A673 (cell line): ENCODE results near the gene PJA1. TPM values are rescaled to one million over a fixed set of nuclear protein-coding genes. Genes with fewer than 3 reads are reported as not detected.

ENCODE experiments used
- BruUV-seq: library from RNA; stranded (reverse); fragments of 400-500 nt; replicated peaks from 2 replicates; lab custom pipeline; 2021; lab: Mats Ljungman, UMichigan
- CTCF ChIA-PET: fragments of 300-600 bp; sonication (Branson Sonifier 250); formaldehyde crosslinking; loops from one replicate; lab custom pipeline; 2022; ENCODE audit warnings: antibody characterized with exemption; lab: Charles Lee
- POLR2A ChIA-PET: fragments of 300-600 bp; sonication (Branson Sonifier 250); formaldehyde crosslinking; loops from one replicate; lab custom pipeline; 2022; ENCODE audit warnings: antibody characterized with exemption; ENCODE audit not compliant: low non-redundant PET; lab: Charles Lee
- DNase-seq: peaks from one replicate; pipeline ENCODE4 v3.0.0-alpha.2; 2015; ENCODE audit warnings: low spot score
- H3K27ac ChIP-seq: fragments of 200-600 bp; sonication (generic); 2 replicates; pipeline ENCODE4 v1.5.1; 2016; ENCODE audit warnings: mixed run types, low read depth, mild to moderate bottlenecking, mixed read lengths, antibody characterized with exemption, low read length; ENCODE audit not compliant: poor library complexity, severe bottlenecking
- H3K27me3 ChIP-seq: fragments of 200-600 bp; sonication (generic); replicated peaks from 2 replicates; pipeline ENCODE4 v1.6.1; 2017; ENCODE audit warnings: mixed run types, low read depth, mild to moderate bottlenecking, mixed read lengths, antibody characterized with exemption, low read length; ENCODE audit not compliant: insufficient read depth, poor library complexity
- H3K36me3 ChIP-seq: fragments of 200-600 bp; sonication (generic); 2 replicates; pipeline ENCODE4 v1.6.1; 2016; ENCODE audit warnings: mixed run types, mild to moderate bottlenecking, mixed read lengths, antibody characterized with exemption, low read length; ENCODE audit not compliant: insufficient read depth, poor library complexity, severe bottlenecking
- H3K4me1 ChIP-seq: fragments of 200-600 bp; sonication (generic); 2 replicates; pipeline ENCODE4 v1.6.1; 2017; ENCODE audit warnings: mixed run types, mild to moderate bottlenecking, mixed read lengths, antibody characterized with exemption, low read length; ENCODE audit not compliant: insufficient read depth, poor library complexity, severe bottlenecking
- H3K4me3 ChIP-seq: fragments of 200-600 bp; sonication (generic); 2 replicates; pipeline ENCODE4 v1.5.1; 2016; ENCODE audit warnings: low read depth, mixed run types, mild to moderate bottlenecking, mixed read lengths, low read length; ENCODE audit not compliant: poor library complexity, severe bottlenecking
- H3K9me3 ChIP-seq: fragments of 200-600 bp; sonication (generic); 2 replicates; pipeline ENCODE4 v1.6.1; 2016; ENCODE audit warnings: mixed run types, low read depth, mild to moderate bottlenecking, mixed read lengths, antibody characterized with exemption, low read length; ENCODE audit not compliant: poor library complexity, severe bottlenecking
- EZH2 ChIP-seq: fragments of 200-600 bp; sonication (generic); IDR thresholded peaks from 2 replicates; pipeline ENCODE4 v1.6.1; 2017; ENCODE audit warnings: borderline replicate concordance, low read depth, mild to moderate bottlenecking, mixed read lengths, antibody characterized with exemption, low read length; ENCODE audit not compliant: poor library complexity, severe bottlenecking
- intact Hi-C: fragments of 100-400 bp; cut with micrococcal nuclease; formaldehyde crosslinking; loops from one replicate; pipeline ENCODE4 v1.10.0; 2022; ENCODE audit not compliant: unreplicated experiment
- total RNA-seq: library from RNA; stranded (reverse); gene quantifications from 2 replicates; pipeline ENCODE4 v1.2.3, GENCODE V29; 2021
- TF ChIP-seq, protein P1 (sequence below): fragments of 300-800, 200-600 bp; sonication (generic); conservative IDR thresholded peaks from 2 replicates; pipeline ENCODE4 v1.5.1; 2017; ENCODE audit warnings: low read depth, mild to moderate bottlenecking, antibody characterized with exemption, low read length, moderate library complexity, mixed read lengths

The PJA1 gene
- total RNA-seq, 1 experiment from 2014 or later: 36.0 TPM

GRCh38 chrX:69145714-69146113, 19.5 kb downstream of the PJA1 start:
- TF ChIP-seq, protein P1, sequence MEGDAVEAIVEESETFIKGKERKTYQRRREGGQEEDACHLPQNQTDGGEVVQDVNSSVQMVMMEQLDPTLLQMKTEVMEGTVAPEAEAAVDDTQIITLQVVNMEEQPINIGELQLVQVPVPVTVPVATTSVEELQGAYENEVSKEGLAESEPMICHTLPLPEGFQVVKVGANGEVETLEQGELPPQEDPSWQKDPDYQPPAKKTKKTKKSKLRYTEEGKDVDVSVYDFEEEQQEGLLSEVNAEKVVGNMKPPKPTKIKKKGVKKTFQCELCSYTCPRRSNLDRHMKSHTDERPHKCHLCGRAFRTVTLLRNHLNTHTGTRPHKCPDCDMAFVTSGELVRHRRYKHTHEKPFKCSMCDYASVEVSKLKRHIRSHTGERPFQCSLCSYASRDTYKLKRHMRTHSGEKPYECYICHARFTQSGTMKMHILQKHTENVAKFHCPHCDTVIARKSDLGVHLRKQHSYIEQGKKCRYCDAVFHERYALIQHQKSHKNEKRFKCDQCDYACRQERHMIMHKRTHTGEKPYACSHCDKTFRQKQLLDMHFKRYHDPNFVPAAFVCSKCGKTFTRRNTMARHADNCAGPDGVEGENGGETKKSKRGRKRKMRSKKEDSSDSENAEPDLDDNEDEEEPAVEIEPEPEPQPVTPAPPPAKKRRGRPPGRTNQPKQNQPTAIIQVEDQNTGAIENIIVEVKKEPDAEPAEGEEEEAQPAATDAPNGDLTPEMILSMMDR: no peak
- TF ChIP-seq EZH2: no peak
- intact Hi-C loops: no loop called here
- BruUV-seq: no TSS peak
- Histone ChIP-seq H3K27ac (no peak overlapping the region), H3K4me1 (no peaks in the 10 kb centered on the region), H3K9me3 (no peaks in the 10 kb centered on the region), H3K4me3 (no peak overlapping the region), H3K27me3 (no peaks in the 10 kb centered on the region), H3K36me3 (no peaks in the 10 kb centered on the region)
- ChIA-PET CTCF (no interaction called here), POLR2A (no interaction called here)
- DNase-seq: no peak

DNA sequence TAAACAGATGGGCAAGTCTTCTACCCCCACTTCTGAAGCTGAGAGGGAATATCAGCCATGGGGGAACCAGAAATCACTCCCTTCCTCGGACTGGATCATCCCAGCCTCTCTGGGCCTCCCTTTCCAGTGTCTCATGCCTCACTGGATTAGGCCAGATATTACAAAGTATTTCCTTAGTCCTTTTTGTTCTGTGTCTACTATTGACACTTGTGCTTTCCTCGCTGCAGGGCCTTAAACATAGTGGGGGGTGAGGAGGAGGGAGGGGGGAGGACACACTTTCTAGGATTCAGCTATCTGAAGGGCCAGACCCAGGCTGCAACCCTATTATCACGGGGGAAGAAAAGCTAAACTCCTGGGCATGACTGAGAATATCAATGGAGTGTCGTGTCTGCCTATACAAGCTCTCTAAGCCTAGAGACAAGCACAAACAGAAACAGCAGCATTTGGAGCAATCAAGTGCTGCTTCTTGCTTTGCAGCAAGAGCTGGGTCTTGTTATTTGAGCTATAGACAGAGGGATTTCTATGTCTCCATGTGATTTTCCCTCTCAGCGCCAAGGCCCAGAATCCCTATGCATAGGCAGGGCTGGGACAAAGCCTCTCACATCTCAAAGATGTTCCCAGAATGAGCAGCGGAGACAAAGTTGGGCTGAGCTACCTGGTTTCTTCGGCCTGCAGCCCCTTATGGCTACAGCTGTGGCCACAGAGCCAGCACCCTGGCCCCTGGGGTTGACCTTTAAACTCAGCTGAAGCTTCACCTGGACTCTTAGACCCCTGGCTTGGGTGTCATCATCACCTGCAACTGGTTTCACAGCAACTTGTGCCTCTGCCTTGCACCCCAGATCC, 20.2 kb downstream of the PJA1 start:
- H3K4me1 ChIP-seq: no peaks in the 10 kb centered on the region
- H3K4me3 ChIP-seq: no peak overlapping the region
- H3K27ac ChIP-seq: no peak overlapping the region
- DNase-seq: no peak
- no TSS peak for BruUV-seq
- no peaks in the 10 kb centered on the region for H3K9me3 ChIP-seq
- CTCF ChIA-PET: no interaction called here
- H3K36me3 ChIP-seq: no peaks in the 10 kb centered on the region
- no peaks in the 10 kb centered on the region for H3K27me3 ChIP-seq
- POLR2A ChIA-PET: no interaction called here
- TF ChIP-seq EZH2: no peak
- TF ChIP-seq, protein P1: no peak
- intact Hi-C loops: no loop called here

DNA sequence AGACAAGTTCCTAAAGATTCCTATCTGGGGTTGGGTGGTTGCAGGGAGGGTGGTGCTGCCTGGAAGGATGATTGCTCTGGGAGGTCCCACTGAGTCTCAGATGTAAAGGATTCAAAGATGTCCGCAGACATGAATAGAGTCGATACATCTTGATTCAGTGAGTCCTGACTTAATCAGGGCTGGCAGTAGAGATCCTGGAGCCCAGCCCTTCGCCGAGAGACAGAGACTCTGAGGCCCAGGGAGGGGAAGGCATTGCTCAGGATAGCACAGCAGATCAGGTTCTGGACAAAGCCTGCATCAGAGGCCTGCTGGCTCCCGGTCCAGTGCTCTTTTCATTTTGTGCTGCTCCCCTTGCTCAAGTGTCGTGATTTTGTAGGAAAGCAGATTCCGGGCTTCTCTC, 21.7 kb downstream of the PJA1 start:
- BruUV-seq: no TSS peak
- Histone ChIP-seq H3K36me3 (no peaks in the 10 kb centered on the region), H3K4me3 (no peak overlapping the region), H3K27ac (no peak overlapping the region), H3K4me1 (no peaks in the 10 kb centered on the region), H3K27me3 (no peaks in the 10 kb centered on the region), H3K9me3 (no peaks in the 10 kb centered on the region)
- POLR2A ChIA-PET: no interaction called here
- intact Hi-C loops: no loop called here
- CTCF ChIA-PET: no interaction called here
- TF ChIP-seq, protein P1: no peak
- no peak for TF ChIP-seq EZH2
- no peak for DNase-seq
